Measurements from ENCODE around the gene MRPL27. TPM values are rescaled to one million over a fixed set of nuclear protein-coding genes. Genes with fewer than 3 reads are reported as not detected.

Gene MRPL27
- total and polyA plus RNA-seq, 10 donors = 26.4 to 102 (median 34.9) TPM

DNA sequence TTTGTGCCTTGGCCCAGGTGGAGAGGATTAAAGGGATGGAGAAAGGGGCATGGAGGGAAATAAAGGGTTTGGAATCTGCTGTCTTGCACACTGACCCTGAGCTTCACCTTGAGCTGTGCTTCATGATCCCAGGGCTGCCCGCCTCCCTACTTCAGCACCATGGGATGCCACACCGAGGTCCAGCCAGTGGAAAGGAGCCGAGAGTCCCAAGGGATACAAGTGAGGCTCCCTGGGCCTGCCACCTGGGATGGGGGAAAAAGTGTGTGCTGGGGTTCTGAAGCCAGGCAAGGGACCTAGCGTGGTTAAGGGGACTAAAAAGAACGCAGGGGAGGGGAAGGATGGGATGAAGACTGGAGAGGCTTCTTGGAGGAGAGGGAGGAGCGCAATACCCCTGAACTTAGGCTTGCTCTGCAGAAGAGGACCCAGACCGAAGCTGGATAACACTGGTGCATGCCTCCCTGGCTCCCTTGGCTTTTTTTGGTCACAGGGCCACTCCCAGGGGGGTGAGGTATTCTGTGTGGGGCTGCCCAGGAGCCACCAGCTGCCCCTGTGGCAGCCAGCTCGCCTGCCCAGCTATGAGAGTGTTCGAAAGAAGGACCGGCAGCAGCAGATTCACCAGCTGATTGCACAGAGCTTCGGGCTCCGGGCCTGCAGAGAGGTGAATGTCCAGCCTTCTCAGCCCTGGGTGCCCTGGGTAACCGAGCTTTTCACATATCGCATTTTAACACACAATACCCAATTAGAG lies 7.2 kb downstream of the MRPL27 start:
- DNase-seq = peak; percentile 66
- intact Hi-C loops (cut with DNase I; ENCODE audit: low total_unique reads) = no loop called here
- Histone ChIP-seq H3K27ac (no peak overlapping the region), H3K4me1 (peaks cover 6 to 28% (median 12%) of the 10 kb centered on the region in 6 donors), H3K9me3 (no peaks in the 10 kb centered on the region), H3K4me3 (no peak overlapping the region), H3K27me3 (replicated peaks in 1 of 7) (no peaks in the 10 kb centered on the region), H3K36me3 (peaks cover 10 to 74% (median 55%) of the 10 kb centered on the region in 6 donors)
- 90 to 96% (median 94%) methylated on average over 14 of the region's 14 CpGs for WGBS, 5 donors
- TF ChIP-seq POLR2A (IDR thresholded peaks at IDR 0.05) (no peak), POLR2AphosphoS5 (IDR thresholded peaks at IDR 0.05) (no peak)
- TF ChIP-seq, protein P1, sequence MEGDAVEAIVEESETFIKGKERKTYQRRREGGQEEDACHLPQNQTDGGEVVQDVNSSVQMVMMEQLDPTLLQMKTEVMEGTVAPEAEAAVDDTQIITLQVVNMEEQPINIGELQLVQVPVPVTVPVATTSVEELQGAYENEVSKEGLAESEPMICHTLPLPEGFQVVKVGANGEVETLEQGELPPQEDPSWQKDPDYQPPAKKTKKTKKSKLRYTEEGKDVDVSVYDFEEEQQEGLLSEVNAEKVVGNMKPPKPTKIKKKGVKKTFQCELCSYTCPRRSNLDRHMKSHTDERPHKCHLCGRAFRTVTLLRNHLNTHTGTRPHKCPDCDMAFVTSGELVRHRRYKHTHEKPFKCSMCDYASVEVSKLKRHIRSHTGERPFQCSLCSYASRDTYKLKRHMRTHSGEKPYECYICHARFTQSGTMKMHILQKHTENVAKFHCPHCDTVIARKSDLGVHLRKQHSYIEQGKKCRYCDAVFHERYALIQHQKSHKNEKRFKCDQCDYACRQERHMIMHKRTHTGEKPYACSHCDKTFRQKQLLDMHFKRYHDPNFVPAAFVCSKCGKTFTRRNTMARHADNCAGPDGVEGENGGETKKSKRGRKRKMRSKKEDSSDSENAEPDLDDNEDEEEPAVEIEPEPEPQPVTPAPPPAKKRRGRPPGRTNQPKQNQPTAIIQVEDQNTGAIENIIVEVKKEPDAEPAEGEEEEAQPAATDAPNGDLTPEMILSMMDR (IDR thresholded peaks at IDR 0.05 in 8 of 11, conservative IDR thresholded peaks at IDR 0.05 in 3 of 11) = no peak

- WGBS, 5 donors = 65 to 85% (median 74%) methylated on average over 2 of the region's 2 CpGs
- no peak for DNase-seq
- peaks cover 10 to 74% (median 51%) of the 10 kb centered on the region in 6 donors for H3K36me3 ChIP-seq
Observed at GRCh38 chr17:50365165-50365564, 7.8 kb downstream of the MRPL27 start.

GRCh38 chr17:50364715-50365114 lies 8.3 kb downstream of the MRPL27 start:
- Histone ChIP-seq H3K27me3 (replicated peaks in 1 of 7) (no peaks in the 10 kb centered on the region), H3K9me3 (no peaks in the 10 kb centered on the region), H3K4me1 (peaks cover 6 to 17% (median 8%) of the 10 kb centered on the region in 6 donors), H3K36me3 (peaks cover 8 to 74% (median 47%) of the 10 kb centered on the region in 6 donors), H3K4me3 (no peak overlapping the region), H3K27ac (no peak overlapping the region)
- WGBS, 5 donors = 90 to 96% (median 93%) methylated on average over 6 to 9 of the region's 9 CpGs
- TF ChIP-seq, protein P1 (IDR thresholded peaks at IDR 0.05 in 8 of 11, conservative IDR thresholded peaks at IDR 0.05 in 3 of 11) = no peak
- no peak for TF ChIP-seq POLR2A (IDR thresholded peaks at IDR 0.05)
- TF ChIP-seq POLR2AphosphoS5 (IDR thresholded peaks at IDR 0.05) = no peak
- DNase-seq = peak; percentile 52
- intact Hi-C loops (cut with DNase I; ENCODE audit: low total_unique reads) = no loop called here

More at GRCh38 chr17:50365165-50365564, 7.8 kb downstream of the MRPL27 start:
- H3K4me1 ChIP-seq = peaks cover 6 to 22% (median 8%) of the 10 kb centered on the region in 6 donors
- H3K9me3 ChIP-seq = no peaks in the 10 kb centered on the region
- no peak overlapping the region for H3K27ac ChIP-seq
- no peak overlapping the region for H3K4me3 ChIP-seq
- intact Hi-C loops (cut with DNase I; ENCODE audit: low total_unique reads) = no loop called here
- H3K27me3 ChIP-seq (replicated peaks in 1 of 7) = no peaks in the 10 kb centered on the region
- TF ChIP-seq POLR2AphosphoS5 (IDR thresholded peaks at IDR 0.05) (no peak), POLR2A (IDR thresholded peaks at IDR 0.05) (no peak)
- TF ChIP-seq, protein P1 (IDR thresholded peaks at IDR 0.05 in 8 of 11, conservative IDR thresholded peaks at IDR 0.05 in 3 of 11) = no peak

DNA sequence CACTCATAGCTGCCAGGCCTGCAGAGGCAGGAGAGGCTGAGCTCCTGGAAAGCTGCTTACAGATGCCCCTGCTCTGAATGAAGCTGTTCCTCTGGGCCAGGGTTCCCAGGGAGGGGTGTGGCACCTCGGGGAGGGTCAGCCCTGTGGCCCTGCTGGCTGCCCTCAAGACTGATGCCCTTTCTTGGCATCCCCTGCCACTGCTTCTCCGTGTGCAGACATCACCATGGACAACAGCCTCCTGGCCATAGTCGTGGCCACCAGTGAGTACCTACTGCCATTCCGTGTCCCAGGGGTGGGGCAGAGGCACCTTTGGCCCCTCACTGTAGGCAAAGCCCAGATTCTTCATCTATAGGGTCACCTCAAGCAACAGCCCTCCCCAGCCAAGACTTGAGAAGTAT lies 8.9 kb downstream of the MRPL27 start:
- intact Hi-C loops (cut with DNase I; ENCODE audit: low total_unique reads) = no loop called here
- no peaks in the 10 kb centered on the region for H3K27me3 ChIP-seq (replicated peaks in 1 of 7)
- H3K36me3 ChIP-seq = peaks cover 7 to 74% (median 44%) of the 10 kb centered on the region in 6 donors
- DNase-seq = peak; percentile 59
- H3K4me3 ChIP-seq = no peak overlapping the region
- 50 to 100% (median 85%) methylated on average over 1 to 4 of the region's 4 CpGs for WGBS, 5 donors
- peaks cover 6 to 15% (median 8%) of the 10 kb centered on the region in 6 donors for H3K4me1 ChIP-seq
- H3K9me3 ChIP-seq = no peaks in the 10 kb centered on the region
- H3K27ac ChIP-seq = no peak overlapping the region
- TF ChIP-seq, protein P1 (IDR thresholded peaks at IDR 0.05 in 8 of 11, conservative IDR thresholded peaks at IDR 0.05 in 3 of 11) = no peak
- TF ChIP-seq POLR2A (IDR thresholded peaks at IDR 0.05) (no peak), POLR2AphosphoS5 (IDR thresholded peaks at IDR 0.05) (peak in 1 of 3 donors; percentile 42)

Measured in spleen (tissue), 11 donors.